ENCODE results near the gene SLC27A4. TPM values are rescaled to one million over a fixed set of nuclear protein-coding genes. Genes with fewer than 3 reads are reported as not detected.

SLC27A4 gene
- total RNA-seq, 1 donor from 2014 or later: 28.0 TPM

GRCh38 chr9:128405077-128405779, 64.9 kb downstream of the SLC27A4 start:
- H3K4me1 ChIP-seq: no peaks in the 10 kb centered on the region
- H3K4me3 ChIP-seq: no peak overlapping the region
- H3K36me3 ChIP-seq: no peaks in the 10 kb centered on the region
- DNase-seq (ENCODE audit: extremely low spot score in 2 of 2): no peak
- H3K27ac ChIP-seq: no peak overlapping the region
- intact Hi-C loops (cut with DNase I): no loop called here
- H3K27me3 ChIP-seq: no peaks in the 10 kb centered on the region
- TF ChIP-seq POLR2A (IDR thresholded peaks at IDR 0.05) (no peak), CTCF (IDR thresholded peaks at IDR 0.05) (no peak), POLR2AphosphoS5 (IDR thresholded peaks at IDR 0.05; ENCODE audit: insufficient read depth in 1 of 2, low read depth in 1 of 2) (no peak)
- H3K9me3 ChIP-seq: no peaks in the 10 kb centered on the region

- H3K9me3 ChIP-seq: no peaks in the 10 kb centered on the region
- H3K27ac ChIP-seq: no peak overlapping the region
- no peak for DNase-seq (ENCODE audit: extremely low spot score in 2 of 2)
- intact Hi-C loops (cut with DNase I): no loop called here
- no peak overlapping the region for H3K4me3 ChIP-seq
- H3K4me1 ChIP-seq: no peaks in the 10 kb centered on the region
- no peaks in the 10 kb centered on the region for H3K27me3 ChIP-seq
- TF ChIP-seq CTCF (IDR thresholded peaks at IDR 0.05) (no peak), POLR2AphosphoS5 (IDR thresholded peaks at IDR 0.05; ENCODE audit: insufficient read depth in 1 of 2, low read depth in 1 of 2) (no peak), POLR2A (IDR thresholded peaks at IDR 0.05) (no peak)
- H3K36me3 ChIP-seq: no peaks in the 10 kb centered on the region
Measured at GRCh38 chr9:128405780-128406171, 65.4 kb downstream of the SLC27A4 start.

GRCh38 chr9:128406848-128407391, 66.6 kb downstream of the SLC27A4 start:
- H3K4me3 ChIP-seq: no peak overlapping the region
- H3K4me1 ChIP-seq: no peaks in the 10 kb centered on the region
- TF ChIP-seq POLR2A (IDR thresholded peaks at IDR 0.05) (no peak), POLR2AphosphoS5 (IDR thresholded peaks at IDR 0.05; ENCODE audit: insufficient read depth in 1 of 2, low read depth in 1 of 2) (no peak), CTCF (IDR thresholded peaks at IDR 0.05) (no peak)
- DNase-seq (ENCODE audit: extremely low spot score in 2 of 2): no peak
- no peak overlapping the region for H3K27ac ChIP-seq
- H3K36me3 ChIP-seq: no peaks in the 10 kb centered on the region
- intact Hi-C loops (cut with DNase I): no loop called here
- no peaks in the 10 kb centered on the region for H3K9me3 ChIP-seq
- H3K27me3 ChIP-seq: no peaks in the 10 kb centered on the region

- H3K4me3 ChIP-seq: no peak overlapping the region
- intact Hi-C loops (cut with DNase I): no loop called here
- no peaks in the 10 kb centered on the region for H3K9me3 ChIP-seq
- TF ChIP-seq POLR2AphosphoS5 (IDR thresholded peaks at IDR 0.05; ENCODE audit: insufficient read depth in 1 of 2, low read depth in 1 of 2) (no peak), CTCF (IDR thresholded peaks at IDR 0.05) (no peak), POLR2A (IDR thresholded peaks at IDR 0.05) (no peak)
- H3K36me3 ChIP-seq: no peaks in the 10 kb centered on the region
- H3K4me1 ChIP-seq: no peaks in the 10 kb centered on the region
- no peak overlapping the region for H3K27ac ChIP-seq
- no peaks in the 10 kb centered on the region for H3K27me3 ChIP-seq
- no peak for DNase-seq (ENCODE audit: extremely low spot score in 2 of 2)
Measured at GRCh38 chr9:128408963-128409431, 68.7 kb downstream of the SLC27A4 start.

- TF ChIP-seq CTCF (IDR thresholded peaks at IDR 0.05) (no peak), POLR2A (IDR thresholded peaks at IDR 0.05) (no peak), POLR2AphosphoS5 (IDR thresholded peaks at IDR 0.05; ENCODE audit: insufficient read depth in 1 of 2, low read depth in 1 of 2) (no peak)
- no peaks in the 10 kb centered on the region for H3K36me3 ChIP-seq
- DNase-seq (ENCODE audit: extremely low spot score in 2 of 2): no peak
- intact Hi-C loops (cut with DNase I): no loop called here
- H3K27ac ChIP-seq: no peak overlapping the region
- H3K9me3 ChIP-seq: no peaks in the 10 kb centered on the region
- no peak overlapping the region for H3K4me3 ChIP-seq
- no peaks in the 10 kb centered on the region for H3K4me1 ChIP-seq
- no peaks in the 10 kb centered on the region for H3K27me3 ChIP-seq
Measured at GRCh38 chr9:128409450-128409849, 69.1 kb downstream of the SLC27A4 start.

Measured in vagina (tissue), 2 donors.